H9 (cell line): ENCODE results near the gene NXPH4. TPM values are rescaled to one million over a fixed set of nuclear protein-coding genes. Genes with fewer than 3 reads are reported as not detected.

ENCODE experiments used
- DNase-seq: peaks from one replicate; pipeline ENCODE4 v3.0.0-alpha.2; 2017
- H2AFZ ChIP-seq: one replicate; pipeline ENCODE4 v1.6.1; 2013; ENCODE audit warnings: mild to moderate bottlenecking, low read length, control low read depth, moderate library complexity
- H2AK5ac ChIP-seq: 2 replicates; pipeline ENCODE4 v1.6.1; 2013; ENCODE audit warnings: low read length, control low read depth, mixed read lengths; ENCODE audit not compliant: insufficient read length
- H2BK120ac ChIP-seq: one replicate; pipeline ENCODE4 v1.6.1; 2013; ENCODE audit warnings: low read depth, mild to moderate bottlenecking, low read length, control low read depth, inconsistent platforms; ENCODE audit not compliant: poor library complexity, severe bottlenecking
- H2BK12ac ChIP-seq: 2 replicates; pipeline ENCODE4 v1.6.1; 2013; ENCODE audit warnings: low read length, control low read depth, mixed read lengths, low read depth; ENCODE audit not compliant: insufficient read length
- H2BK15ac ChIP-seq: 2 replicates; pipeline ENCODE4 v1.6.1; 2013; ENCODE audit warnings: low read depth, low read length, control low read depth
- H2BK20ac ChIP-seq: one replicate; pipeline ENCODE4 v1.6.1; 2013; ENCODE audit warnings: low read depth, mild to moderate bottlenecking, low read length, control low read depth, inconsistent platforms; ENCODE audit not compliant: poor library complexity, severe bottlenecking
- H2BK5ac ChIP-seq: 2 replicates; pipeline ENCODE4 v1.6.1; 2013; ENCODE audit warnings: low read length, control low read depth, mixed read lengths; ENCODE audit not compliant: insufficient read length
- H3K14ac ChIP-seq: 2 replicates; pipeline ENCODE4 v1.6.1; 2013; ENCODE audit warnings: low read length, control low read depth; ENCODE audit not compliant: insufficient read depth
- H3K18ac ChIP-seq: 2 replicates; pipeline ENCODE4 v1.6.1; 2013; ENCODE audit warnings: low read depth, mild to moderate bottlenecking, mixed read lengths, low read length, control low read depth; ENCODE audit not compliant: insufficient read length
- H3K23ac ChIP-seq: 2 replicates; pipeline ENCODE4 v1.6.1; 2013; ENCODE audit warnings: low read length, control low read depth, mixed read lengths, low read depth; ENCODE audit not compliant: insufficient read length
- H3K23me2 ChIP-seq: 2 replicates; pipeline ENCODE4 v1.6.1; 2013; ENCODE audit warnings: low read depth, mild to moderate bottlenecking, mixed read lengths, low read length, control low read depth; ENCODE audit not compliant: insufficient read length, poor library complexity, severe bottlenecking
- H3K27ac ChIP-seq: 2 replicates; pipeline ENCODE4 v1.5.1; 2013; ENCODE audit warnings: low read length, control low read depth, mixed read lengths, low read depth; ENCODE audit not compliant: insufficient read length
- H3K27me3 ChIP-seq: 2 replicates; pipeline ENCODE4 v1.6.1; 2013; ENCODE audit warnings: low read length, control low read depth, inconsistent platforms; ENCODE audit not compliant: insufficient read depth
- H3K4ac ChIP-seq: 2 replicates; pipeline ENCODE4 v1.6.1; 2013; ENCODE audit warnings: low read depth, mild to moderate bottlenecking, control low read depth, inconsistent platforms, low read length, moderate library complexity
- H3K4me1 ChIP-seq: 2 replicates; pipeline ENCODE4 v1.6.1; 2013; ENCODE audit warnings: low read length, control low read depth, inconsistent platforms; ENCODE audit not compliant: insufficient read depth
- H3K4me2 ChIP-seq: 2 replicates; pipeline ENCODE4 v1.6.1; 2013; ENCODE audit warnings: low read length, control low read depth, mixed read lengths; ENCODE audit not compliant: insufficient read length, insufficient read depth
- H3K56ac ChIP-seq: 2 replicates; pipeline ENCODE4 v1.6.1; 2013; ENCODE audit warnings: low read depth, mild to moderate bottlenecking, mixed read lengths, low read length, control low read depth; ENCODE audit not compliant: insufficient read length
- H3K79me1 ChIP-seq: 2 replicates; pipeline ENCODE4 v1.6.1; 2013; ENCODE audit warnings: low read depth, mild to moderate bottlenecking, moderate library complexity, low read length, control low read depth, inconsistent platforms; ENCODE audit not compliant: insufficient read depth, poor library complexity, severe bottlenecking
- H3K79me2 ChIP-seq: 2 replicates; pipeline ENCODE4 v1.6.1; 2013; ENCODE audit warnings: low read length, control low read depth, inconsistent platforms; ENCODE audit not compliant: insufficient read depth
- H3K9ac ChIP-seq: 2 replicates; pipeline ENCODE4 v1.6.1; 2013; ENCODE audit warnings: low read length, control low read depth, mixed read lengths; ENCODE audit not compliant: insufficient read length; ENCODE audit errors: extremely low read depth
- H3K9me3 ChIP-seq: one replicate; pipeline ENCODE4 v1.6.1; 2013; ENCODE audit warnings: low read depth, low read length, inconsistent platforms; ENCODE audit not compliant: control insufficient read depth
- H3T11ph ChIP-seq: one replicate; pipeline ENCODE4 v1.6.1; 2013; ENCODE audit warnings: mild to moderate bottlenecking, low read length, control low read depth, inconsistent platforms
- H4K20me1 ChIP-seq: one replicate; pipeline ENCODE4 v1.6.1; 2013; ENCODE audit not compliant: control insufficient read depth, insufficient read length, insufficient read depth
- H4K5ac ChIP-seq: 2 replicates; pipeline ENCODE4 v1.6.1; 2013; ENCODE audit warnings: low read depth, mild to moderate bottlenecking, mixed read lengths, low read length, control low read depth; ENCODE audit not compliant: insufficient read length
- H4K8ac ChIP-seq: replicated peaks from 2 replicates; pipeline ENCODE4 v1.6.1; 2013; ENCODE audit warnings: low read length, control low read depth, mixed read lengths, low read depth; ENCODE audit not compliant: insufficient read length
- H4K91ac ChIP-seq: 2 replicates; pipeline ENCODE4 v1.6.1; 2013; ENCODE audit warnings: low read depth, mild to moderate bottlenecking, moderate library complexity, mixed read lengths, low read length, control low read depth; ENCODE audit not compliant: insufficient read length
- H3K27ac Mint-ChIP-seq, 3 experiments: 2 replicates in 2 of 3; 3 replicates in 1 of 3; pipeline ENCODE4 v1.8.0; 2020 to 2021; ENCODE audit warnings: mixed read lengths in 3 of 3, mild to moderate bottlenecking in 1 of 3, moderate library complexity in 1 of 3
- H3K27me3 Mint-ChIP-seq: 2 replicates; pipeline ENCODE4 v1.8.0; 2021; ENCODE audit warnings: low read depth, mild to moderate bottlenecking, moderate library complexity, mixed read lengths
- H3K36me3 Mint-ChIP-seq, 3 experiments: 2 replicates in 2 of 3; 3 replicates in 1 of 3; pipeline ENCODE4 v1.8.0; 2020 to 2021; ENCODE audit warnings: low read depth in 3 of 3, mixed read lengths in 3 of 3; ENCODE audit not compliant: insufficient read depth in 1 of 3
- H3K4me1 Mint-ChIP-seq, 2 experiments: 2 replicates each; pipeline ENCODE4 v1.8.0; 2020; ENCODE audit warnings: mixed read lengths in 2 of 2
- H3K4me3 Mint-ChIP-seq, 2 experiments: 2 replicates in 1 of 2; 3 replicates in 1 of 2; pipeline ENCODE4 v1.8.0; 2020 to 2021; ENCODE audit warnings: mild to moderate bottlenecking in 2 of 2, mixed read lengths in 2 of 2, moderate library complexity in 1 of 2
- H3K9me3 Mint-ChIP-seq, 2 experiments: 2 replicates in 1 of 2; 3 replicates in 1 of 2; pipeline ENCODE4 v1.8.0; 2020; ENCODE audit warnings: mild to moderate bottlenecking in 2 of 2, mixed read lengths in 2 of 2, moderate library complexity in 1 of 2
- CTCF ChIP-seq: fragments of 200-600 bp; sonication (generic); conservative IDR thresholded peaks from 3 replicates; pipeline ENCODE4 v1.8.0; 2021; ENCODE audit warnings: antibody characterized with exemption, mild to moderate bottlenecking
- WGBS: extraction: QIAGEN DNeasy Blood & Tissue Kit; methylation state at CpG from one replicate; pipeline ENCODE4 v1.1.7; 2013; ENCODE audit warnings: missing lambda C conversion rate, low lambda C conversion rate, mixed read lengths; ENCODE audit not compliant: insufficient read length; ENCODE audit errors: extremely low coverage; 5-methylcytosine and 5-hydroxymethylcytosine counted together
- total RNA-seq: library from RNA; stranded (reverse); gene quantifications from 2 replicates; pipeline ENCODE4 v1.2.1, GENCODE V29; 2021

NXPH4 gene
- total RNA-seq, 1 experiment from 2014 or later = 2.1 TPM

DNA sequence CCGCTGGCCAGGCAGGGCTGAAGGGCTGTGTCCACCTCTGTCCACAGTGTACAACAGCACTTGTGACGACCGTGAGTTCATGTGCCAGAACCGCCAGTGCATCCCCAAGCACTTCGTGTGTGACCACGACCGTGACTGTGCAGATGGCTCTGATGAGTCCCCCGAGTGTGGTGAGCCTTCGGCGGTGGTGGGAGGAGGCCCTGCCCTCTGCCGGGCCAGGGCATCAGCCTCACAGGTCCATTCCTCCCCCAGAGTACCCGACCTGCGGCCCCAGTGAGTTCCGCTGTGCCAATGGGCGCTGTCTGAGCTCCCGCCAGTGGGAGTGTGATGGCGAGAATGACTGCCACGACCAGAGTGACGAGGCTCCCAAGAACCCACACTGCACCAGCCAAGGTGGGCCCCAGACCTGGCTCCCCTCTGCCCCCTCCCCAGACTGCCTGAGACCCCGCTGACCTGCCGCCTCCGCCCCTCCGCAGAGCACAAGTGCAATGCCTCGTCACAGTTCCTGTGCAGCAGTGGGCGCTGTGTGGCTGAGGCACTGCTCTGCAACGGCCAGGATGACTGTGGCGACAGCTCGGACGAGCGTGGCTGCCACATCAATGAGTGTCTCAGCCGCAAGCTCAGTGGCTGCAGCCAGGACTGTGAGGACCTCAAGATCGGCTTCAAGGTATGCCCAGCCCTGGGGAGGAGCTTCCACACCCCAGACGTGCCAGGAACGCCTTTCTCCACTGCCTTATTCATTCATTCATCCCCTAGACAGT lies 20.8 kb upstream of the NXPH4 start:
- DNase-seq = no peak
- no peak overlapping the region for H3K27ac ChIP-seq
- H2BK5ac ChIP-seq = no peak overlapping the region
- no peak overlapping the region for H2AFZ ChIP-seq
- no peak overlapping the region for H2BK20ac ChIP-seq
- Mint-ChIP-seq H3K27me3 (no peaks in the 10 kb centered on the region; the same call in 1 of the 2 replicates), H3K9me3 (no peaks in the 10 kb centered on the region; a peak in 1 of 5 replicates), H3K27ac (no peak overlapping the region), H3K4me3 (no peak overlapping the region), H3K36me3 (peaks cover 55 to 97% (median 97%) of the 10 kb centered on the region in 3 experiments), H3K4me1 (no peaks in the 10 kb centered on the region)
- H3K4me1 ChIP-seq = no peaks in the 10 kb centered on the region
- H3K9ac ChIP-seq = no peak overlapping the region
- no peak overlapping the region for H2BK120ac ChIP-seq
- no peak overlapping the region for H3K4ac ChIP-seq
- H3K18ac ChIP-seq = no peak overlapping the region
- TF ChIP-seq CTCF = no peak
- no CpG with 5 or more reads among the region's 34 CpGs for WGBS
- no peak overlapping the region for H4K8ac ChIP-seq
- H3K79me1 ChIP-seq = no peaks in the 10 kb centered on the region
- H3K9me3 ChIP-seq = no peaks in the 10 kb centered on the region
- H3T11ph ChIP-seq = no peak overlapping the region
- no peak overlapping the region for H4K5ac ChIP-seq
- no peak overlapping the region for H3K14ac ChIP-seq
- H2AK5ac ChIP-seq = no peak overlapping the region
- H3K79me2 ChIP-seq = no peaks in the 10 kb centered on the region
- H3K23ac ChIP-seq = no peak overlapping the region
- H3K27me3 ChIP-seq = no peaks in the 10 kb centered on the region
- no peak overlapping the region for H3K56ac ChIP-seq
- no peak overlapping the region for H2BK12ac ChIP-seq
- no peak overlapping the region for H2BK15ac ChIP-seq
- no peaks in the 10 kb centered on the region for H3K23me2 ChIP-seq
- no peak overlapping the region for H4K91ac ChIP-seq
- no peaks in the 10 kb centered on the region for H4K20me1 ChIP-seq
- H3K4me2 ChIP-seq = no peak overlapping the region
